ENCODE data around the gene RAB12. TPM values are rescaled to one million over a fixed set of nuclear protein-coding genes. Genes with fewer than 3 reads are reported as not detected.

RAB12 gene
- 53.6 TPM in 2 replicates for total RNA-seq

GRCh38 chr18:8608795-8609658 is at the start of gene RAB12:
TSS of gene RAB12 (plus strand) at chr18:8609437. CDS start at chr18:8609440, 3 bp downstream.

Other genes starting within 250 kb of the RAB12 start
- 19.6 and 22.2 TPM in 2 replicates for gene MTCL1, start 96.1 kb downstream of the RAB12 start, total RNA-seq

All from hair follicular keratinocyte (primary cell).